ENCODE results near the gene TAF3. TPM values are rescaled to one million over a fixed set of nuclear protein-coding genes. Genes with fewer than 3 reads are reported as not detected.

TAF3 gene
- total RNA-seq, 2 experiments from 2014 or later, result 12.2 to 17.7 TPM

DNA sequence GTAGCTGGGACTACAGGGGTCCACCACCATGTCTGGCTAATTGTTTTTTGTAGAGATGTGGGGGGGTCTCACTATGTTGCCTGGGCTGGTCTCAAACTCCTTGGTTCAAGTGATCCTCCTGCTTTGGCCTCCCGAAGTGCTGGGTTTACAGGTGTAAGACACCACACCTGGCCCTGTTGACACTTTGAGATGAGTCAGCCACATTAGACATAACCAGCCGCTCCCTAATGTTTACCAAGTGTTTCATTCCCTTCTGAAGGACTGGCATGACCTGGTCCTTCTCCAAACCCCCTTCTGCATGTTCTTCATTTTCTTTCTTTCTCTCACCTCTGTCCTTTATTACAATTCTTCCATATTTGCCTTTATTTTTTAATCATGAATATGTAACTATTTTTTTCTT is 67.8 kb downstream of the TAF3 start:
- Mint-ChIP-seq H3K27ac (no peak overlapping the region), H3K4me1 (peaks cover 34% of the 10 kb centered on the region), H3K27me3 (no peaks in the 10 kb centered on the region), H3K4me3 (no peak overlapping the region), H3K9me3 (ENCODE audit: low read depth) (no peaks in the 10 kb centered on the region), H3K36me3 (ENCODE audit: low read depth) (no peaks in the 10 kb centered on the region)
- DNase-seq (no peak), ATAC-seq (no peak)
- intact Hi-C loops (cut with DNase I, micrococcal nuclease), result no loop called here
- ChIA-PET POLR2A (no interaction called here), CTCF (interaction anchor here (0.7 kb wide), 1 partner anchor 475 kb away, joined by 3 read pairs; no protein-coding TSS in a partner anchor)

DNA sequence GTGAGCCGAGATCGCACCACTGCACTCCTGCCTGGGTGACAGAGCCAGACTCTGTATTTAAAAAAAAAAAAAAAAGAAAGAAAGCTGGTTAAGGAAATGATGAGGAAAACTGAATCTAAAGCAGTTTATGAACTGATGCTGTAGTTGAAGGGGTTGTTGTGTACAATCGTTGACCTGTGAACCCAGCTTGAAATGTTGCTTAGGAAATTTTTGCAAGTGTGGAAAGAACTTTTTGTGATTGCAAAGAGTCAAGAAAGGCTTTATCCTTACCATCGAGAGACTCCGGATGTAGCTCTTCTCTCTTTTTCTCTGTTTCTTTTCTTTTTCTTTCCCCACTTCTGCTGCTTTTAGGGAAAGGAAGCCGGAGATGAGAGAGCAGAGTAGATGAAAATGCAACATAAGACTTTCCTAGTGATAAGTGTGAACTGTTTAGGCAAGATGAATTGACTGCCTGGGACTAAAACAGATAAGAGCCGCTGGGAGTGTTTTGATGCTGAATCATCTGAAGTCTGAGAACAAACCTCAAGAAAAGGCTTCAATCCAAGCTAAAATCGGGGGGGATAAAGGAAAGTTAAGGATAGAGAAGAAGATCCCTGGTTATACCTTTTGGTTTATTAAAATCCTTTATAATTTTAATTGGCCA is 69.0 kb downstream of the TAF3 start:
- intact Hi-C loops (cut with DNase I, micrococcal nuclease), result no loop called here
- peaks cover 31% of the 10 kb centered on the region for H3K4me1 Mint-ChIP-seq
- H3K9me3 Mint-ChIP-seq (ENCODE audit: low read depth), result no peaks in the 10 kb centered on the region
- no peak overlapping the region for H3K27ac Mint-ChIP-seq
- ChIA-PET POLR2A (interaction anchor here (0.7 kb wide), 1 partner anchor 1178 kb away, joined by 4 read pairs; no protein-coding TSS in a partner anchor), CTCF (interaction anchor here (0.6 to 0.7 kb wide), 2 partner anchors 58 to 153 kb away, joined by 3 read pairs; no protein-coding TSS in a partner anchor)
- no peak for DNase-seq
- H3K36me3 Mint-ChIP-seq (ENCODE audit: low read depth), result no peaks in the 10 kb centered on the region
- no peaks in the 10 kb centered on the region for H3K27me3 Mint-ChIP-seq
- H3K4me3 Mint-ChIP-seq, result no peak overlapping the region
- ATAC-seq, result no peak

DNA sequence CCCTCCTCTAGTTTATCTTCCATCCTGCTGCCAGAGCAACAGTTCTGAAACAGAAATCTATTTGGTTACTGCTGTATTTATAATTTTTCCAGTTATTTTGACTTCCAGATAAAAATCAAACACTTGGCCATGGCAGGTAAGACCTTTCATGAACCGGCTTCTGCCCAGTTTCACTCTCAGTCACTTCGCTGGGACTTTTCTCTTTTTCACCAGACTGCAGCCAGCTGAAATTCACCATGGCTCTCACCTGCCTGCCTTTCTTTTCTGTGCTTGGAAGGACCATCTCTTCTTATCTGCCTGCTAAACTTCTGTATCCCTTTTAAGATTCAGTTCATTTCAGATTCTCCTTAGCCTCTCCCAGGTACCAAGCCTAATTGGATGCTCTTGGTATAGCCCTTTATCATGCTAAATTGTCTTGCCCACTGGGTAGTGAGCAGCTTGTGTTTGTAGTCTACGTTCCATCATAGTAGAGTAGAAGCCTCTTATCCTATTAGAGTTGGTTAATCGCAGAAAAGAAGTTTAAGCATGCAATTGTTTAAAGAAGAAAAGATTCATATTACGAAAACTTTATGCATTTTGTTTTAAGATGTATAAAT is 71.7 kb downstream of the TAF3 start:
- Mint-ChIP-seq H3K4me1 (peaks cover 26% of the 10 kb centered on the region), H3K27me3 (no peaks in the 10 kb centered on the region), H3K36me3 (ENCODE audit: low read depth) (no peaks in the 10 kb centered on the region), H3K4me3 (no peak overlapping the region), H3K27ac (no peak overlapping the region), H3K9me3 (ENCODE audit: low read depth) (no peaks in the 10 kb centered on the region)
- ATAC-seq, result no peak
- intact Hi-C loops (cut with DNase I, micrococcal nuclease), result no loop called here
- POLR2A ChIA-PET, result no interaction called here
- CTCF ChIA-PET, result no interaction called here
- DNase-seq, result no peak

DNA sequence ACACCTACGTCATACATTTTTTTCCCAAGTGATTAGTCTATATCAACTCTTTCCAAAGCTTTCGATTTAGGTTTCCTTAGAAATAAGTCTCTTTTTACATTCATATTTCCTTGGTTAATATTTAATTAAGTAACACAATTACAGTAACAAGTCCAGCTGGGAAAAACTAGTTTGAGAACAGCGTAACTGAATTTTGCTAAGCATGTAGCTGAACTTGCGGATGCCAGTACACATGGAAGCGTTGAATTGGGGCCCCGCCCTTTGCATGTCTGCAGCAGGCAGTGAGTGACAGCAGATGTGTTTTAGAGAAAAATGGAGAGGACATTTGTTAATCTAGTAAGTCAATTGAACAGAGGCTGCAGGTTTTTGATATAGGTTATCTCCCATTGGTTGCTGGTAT is 72.5 kb downstream of the TAF3 start:
- H3K27ac Mint-ChIP-seq, result no peak overlapping the region
- no peak for DNase-seq
- ChIA-PET POLR2A (no interaction called here), CTCF (interaction anchor here (0.6 kb wide), 1 partner anchor 382 kb away, joined by 3 read pairs; no protein-coding TSS in a partner anchor)
- intact Hi-C loops (cut with DNase I, micrococcal nuclease), result no loop called here
- H3K27me3 Mint-ChIP-seq, result no peaks in the 10 kb centered on the region
- no peaks in the 10 kb centered on the region for H3K36me3 Mint-ChIP-seq (ENCODE audit: low read depth)
- no peaks in the 10 kb centered on the region for H3K9me3 Mint-ChIP-seq (ENCODE audit: low read depth)
- peaks cover 25% of the 10 kb centered on the region for H3K4me1 Mint-ChIP-seq
- ATAC-seq, result no peak
- no peak overlapping the region for H3K4me3 Mint-ChIP-seq

DNA sequence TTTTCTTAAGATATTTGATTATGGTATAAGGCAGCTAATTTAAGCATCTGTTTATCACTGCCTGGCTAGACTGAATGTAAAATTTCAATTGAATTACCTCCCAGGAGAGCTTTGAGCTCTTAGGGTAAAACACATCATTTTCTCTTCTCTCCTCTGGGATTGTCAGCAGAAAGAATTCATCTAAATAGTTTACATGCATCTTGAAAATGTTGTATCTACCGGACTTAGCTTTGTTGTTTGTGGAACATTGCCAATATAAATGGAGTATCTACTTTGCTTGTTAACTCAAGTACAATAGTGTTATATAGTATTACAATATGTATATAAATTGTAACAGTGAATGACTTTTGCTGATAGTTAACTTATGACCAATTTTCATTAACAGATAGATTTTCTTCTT is 73.3 kb downstream of the TAF3 start:
- Mint-ChIP-seq H3K4me1 (peaks cover 25% of the 10 kb centered on the region), H3K27ac (no peak overlapping the region), H3K9me3 (ENCODE audit: low read depth) (no peaks in the 10 kb centered on the region), H3K27me3 (no peaks in the 10 kb centered on the region), H3K36me3 (ENCODE audit: low read depth) (peaks cover 6% of the 10 kb centered on the region), H3K4me3 (no peak overlapping the region)
- DNase-seq (no peak), ATAC-seq (no peak)
- ChIA-PET CTCF (interaction anchor here (0.6 kb wide), 1 partner anchor 43 kb away, joined by 3 read pairs; no protein-coding TSS in a partner anchor), POLR2A (no interaction called here)
- intact Hi-C loops (cut with DNase I, micrococcal nuclease), result no loop called here

DNA sequence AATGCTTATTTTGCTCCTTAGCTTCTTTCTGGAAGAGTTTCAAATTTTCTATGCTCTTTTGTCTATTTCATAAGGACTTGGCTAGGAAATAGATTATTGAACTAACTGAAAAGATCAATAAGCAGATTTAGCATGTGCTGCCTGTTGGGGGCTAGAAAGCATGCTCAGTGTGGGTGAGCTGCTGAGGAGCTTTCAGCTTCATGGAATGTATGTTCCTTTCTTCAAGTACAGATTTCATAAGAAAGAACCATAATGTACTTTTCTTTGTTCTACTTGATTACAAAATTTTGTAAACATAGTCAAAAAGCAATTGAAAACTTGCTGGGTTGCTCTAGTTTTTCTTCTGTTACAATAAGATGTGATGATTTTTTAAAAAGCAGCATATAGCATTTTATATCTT is 73.8 kb downstream of the TAF3 start:
- ChIA-PET CTCF (no interaction called here), POLR2A (no interaction called here)
- H3K9me3 Mint-ChIP-seq (ENCODE audit: low read depth), result no peaks in the 10 kb centered on the region
- H3K36me3 Mint-ChIP-seq (ENCODE audit: low read depth), result peaks cover 11% of the 10 kb centered on the region
- no peaks in the 10 kb centered on the region for H3K27me3 Mint-ChIP-seq
- DNase-seq (no peak), ATAC-seq (no peak)
- no peak overlapping the region for H3K4me3 Mint-ChIP-seq
- H3K27ac Mint-ChIP-seq, result no peak overlapping the region
- intact Hi-C loops (cut with DNase I, micrococcal nuclease), result no loop called here
- H3K4me1 Mint-ChIP-seq, result peaks cover 25% of the 10 kb centered on the region

DNA sequence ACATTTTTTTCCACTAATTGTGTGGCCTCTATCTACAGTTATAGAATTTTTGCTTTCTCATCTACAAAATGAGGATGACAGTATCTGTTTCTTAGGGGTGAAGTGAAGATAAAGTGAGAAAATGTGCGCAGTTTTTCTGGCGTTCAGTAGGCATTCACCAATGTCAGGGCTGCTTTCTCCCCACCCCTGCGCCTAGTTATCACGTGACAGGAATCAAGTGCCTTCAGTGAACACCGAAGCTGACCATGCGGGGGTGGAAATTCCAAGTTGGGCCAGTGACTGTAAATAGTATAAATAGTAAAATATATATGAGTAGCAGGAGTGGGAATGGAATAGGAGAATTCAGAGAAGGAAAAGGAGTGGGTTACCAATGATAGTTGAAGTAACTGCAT is 77.4 kb downstream of the TAF3 start:
- intact Hi-C loops (cut with DNase I, micrococcal nuclease), result no loop called here
- no peak for ATAC-seq
- Mint-ChIP-seq H3K36me3 (ENCODE audit: low read depth) (peaks cover 26% of the 10 kb centered on the region), H3K9me3 (ENCODE audit: low read depth) (no peaks in the 10 kb centered on the region), H3K4me3 (no peak overlapping the region), H3K27me3 (no peaks in the 10 kb centered on the region), H3K27ac (no peak overlapping the region), H3K4me1 (peaks cover 16% of the 10 kb centered on the region)
- POLR2A ChIA-PET, result no interaction called here
- CTCF ChIA-PET, result no interaction called here
- DNase-seq, result no peak

DNA sequence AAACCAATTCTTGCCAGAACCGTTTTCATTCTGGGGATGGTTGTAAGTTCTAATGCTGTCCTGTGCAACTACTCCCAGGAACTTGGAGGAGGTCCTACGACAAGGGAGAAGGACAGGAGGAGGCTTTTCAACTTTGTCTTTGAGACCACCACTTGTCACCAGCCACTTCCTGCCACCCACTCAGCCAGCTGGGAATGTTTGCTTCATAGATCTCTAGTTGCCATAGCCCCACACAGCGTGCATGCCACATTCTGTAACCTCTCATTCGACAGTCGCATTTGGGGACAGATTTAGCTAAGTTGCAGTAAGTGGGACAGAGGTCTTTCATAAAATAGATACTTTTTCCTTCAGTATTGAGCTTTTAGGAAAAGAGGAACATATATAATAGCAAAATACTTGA is 78.0 kb downstream of the TAF3 start:
- ChIA-PET POLR2A (no interaction called here), CTCF (no interaction called here)
- no peak for ATAC-seq
- no peak for DNase-seq
- no peaks in the 10 kb centered on the region for H3K9me3 Mint-ChIP-seq (ENCODE audit: low read depth)
- no peaks in the 10 kb centered on the region for H3K27me3 Mint-ChIP-seq
- peaks cover 26% of the 10 kb centered on the region for H3K36me3 Mint-ChIP-seq (ENCODE audit: low read depth)
- no peak overlapping the region for H3K27ac Mint-ChIP-seq
- peaks cover 14% of the 10 kb centered on the region for H3K4me1 Mint-ChIP-seq
- intact Hi-C loops (cut with DNase I, micrococcal nuclease), result no loop called here
- no peak overlapping the region for H3K4me3 Mint-ChIP-seq

DNA sequence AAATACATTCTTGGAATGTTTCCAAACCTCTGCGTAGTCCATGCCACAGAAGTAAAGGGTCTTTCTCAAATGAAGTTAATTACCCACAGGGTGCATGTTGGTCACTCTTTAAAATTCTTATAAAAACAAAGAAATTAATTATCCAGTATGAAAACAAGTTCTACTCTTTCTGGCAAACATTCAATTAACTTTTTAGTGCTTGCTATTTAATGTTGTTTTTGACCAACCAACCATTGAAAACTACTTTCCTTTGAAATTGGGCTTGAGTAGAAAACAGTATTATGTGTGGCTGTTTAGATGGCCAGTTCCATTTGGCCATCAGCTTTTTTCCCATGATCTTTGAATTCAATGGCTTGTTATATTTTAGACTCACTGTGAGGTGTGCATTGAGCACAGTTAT is 83.0 kb downstream of the TAF3 start:
- Mint-ChIP-seq H3K4me3 (no peak overlapping the region), H3K9me3 (ENCODE audit: low read depth) (no peaks in the 10 kb centered on the region), H3K27me3 (no peaks in the 10 kb centered on the region), H3K27ac (no peak overlapping the region), H3K4me1 (peaks cover 21% of the 10 kb centered on the region), H3K36me3 (ENCODE audit: low read depth) (peaks cover 26% of the 10 kb centered on the region)
- no peak for DNase-seq
- intact Hi-C loops (cut with DNase I, micrococcal nuclease), result no loop called here
- POLR2A ChIA-PET, result no interaction called here
- CTCF ChIA-PET, result no interaction called here
- no peak for ATAC-seq

DNA sequence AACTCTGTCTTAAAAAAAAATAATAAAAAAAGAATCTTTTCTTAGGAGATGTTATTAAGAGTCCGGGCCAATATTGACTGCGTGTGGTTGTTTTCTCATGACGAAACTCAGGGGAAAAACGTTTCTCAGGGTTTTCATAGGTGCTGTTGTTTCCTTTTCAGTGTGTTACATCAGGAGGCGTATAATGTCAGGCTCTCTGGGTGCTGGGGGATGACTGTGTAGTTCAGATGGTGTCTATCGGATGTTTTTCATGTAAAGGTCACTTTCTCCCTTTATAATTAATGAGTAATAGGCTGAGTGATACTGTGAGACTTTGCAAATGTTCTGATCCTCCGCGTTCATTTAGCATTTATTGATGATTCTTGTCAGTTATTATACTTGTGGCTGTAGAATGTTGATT is 84.1 kb downstream of the TAF3 start:
- H3K4me1 Mint-ChIP-seq, result peaks cover 24% of the 10 kb centered on the region
- no peak overlapping the region for H3K4me3 Mint-ChIP-seq
- ATAC-seq (no peak), DNase-seq (no peak)
- peaks cover 15% of the 10 kb centered on the region for H3K36me3 Mint-ChIP-seq (ENCODE audit: low read depth)
- no peak overlapping the region for H3K27ac Mint-ChIP-seq
- H3K9me3 Mint-ChIP-seq (ENCODE audit: low read depth), result no peaks in the 10 kb centered on the region
- intact Hi-C loops (cut with DNase I, micrococcal nuclease), result no loop called here
- no peaks in the 10 kb centered on the region for H3K27me3 Mint-ChIP-seq
- ChIA-PET CTCF (no interaction called here), POLR2A (no interaction called here)

DNA sequence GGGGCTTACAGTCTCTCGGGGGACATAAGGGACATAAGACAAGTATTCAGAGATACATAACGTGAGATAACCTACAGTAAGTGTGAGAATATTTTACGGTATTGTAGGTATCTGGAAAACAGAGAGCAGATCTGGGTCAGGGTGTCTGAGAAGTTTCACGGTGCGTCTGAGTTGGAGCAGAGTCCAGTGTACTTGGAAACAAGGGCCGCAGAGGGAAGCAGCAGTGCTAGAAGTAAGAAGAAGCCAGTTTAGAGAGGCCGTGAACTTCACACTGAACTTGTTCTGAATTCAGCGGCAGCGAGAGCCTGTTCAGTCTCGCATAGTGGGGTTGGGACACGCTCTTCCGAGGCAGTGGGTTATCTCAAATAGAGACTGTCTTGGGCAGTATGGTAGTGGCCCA is 85.5 kb downstream of the TAF3 start:
- ChIA-PET CTCF (no interaction called here), POLR2A (no interaction called here)
- ATAC-seq (no peak), DNase-seq (no peak)
- Mint-ChIP-seq H3K36me3 (ENCODE audit: low read depth) (peaks cover 7% of the 10 kb centered on the region), H3K27me3 (no peaks in the 10 kb centered on the region), H3K4me1 (peaks cover 30% of the 10 kb centered on the region), H3K27ac (no peak overlapping the region), H3K9me3 (ENCODE audit: low read depth) (no peaks in the 10 kb centered on the region), H3K4me3 (no peak overlapping the region)
- intact Hi-C loops (cut with DNase I, micrococcal nuclease), result no loop called here

DNA sequence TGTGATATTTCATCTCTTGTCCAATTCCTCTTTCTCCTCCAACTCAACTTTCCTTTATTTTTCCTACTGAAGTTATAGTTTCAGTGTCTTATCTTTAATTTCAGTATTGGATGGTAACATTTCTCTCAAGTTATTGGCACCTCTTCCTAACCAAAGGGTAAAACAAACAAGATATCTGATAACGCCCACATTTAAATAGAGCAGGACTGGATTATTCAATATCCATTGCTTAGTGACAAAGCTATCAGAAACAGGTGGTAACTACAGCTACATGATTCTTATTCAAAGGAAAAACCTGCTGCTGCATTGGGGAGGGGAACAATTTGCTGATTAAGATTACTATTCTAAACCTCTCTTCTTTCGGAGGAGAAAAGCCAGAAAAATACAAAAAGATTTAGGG is 87.8 kb downstream of the TAF3 start:
- H3K4me1 Mint-ChIP-seq, result peaks cover 25% of the 10 kb centered on the region
- ChIA-PET CTCF (interaction anchor here (1.3 kb wide), 1 partner anchor 15 kb away, joined by 3 read pairs; no protein-coding TSS in a partner anchor), POLR2A (no interaction called here)
- no peak overlapping the region for H3K27ac Mint-ChIP-seq
- H3K27me3 Mint-ChIP-seq, result no peaks in the 10 kb centered on the region
- no peaks in the 10 kb centered on the region for H3K9me3 Mint-ChIP-seq (ENCODE audit: low read depth)
- peaks cover 3% of the 10 kb centered on the region for H3K36me3 Mint-ChIP-seq (ENCODE audit: low read depth)
- H3K4me3 Mint-ChIP-seq, result no peak overlapping the region
- intact Hi-C loops (cut with DNase I, micrococcal nuclease), result no loop called here
- no peak for ATAC-seq
- DNase-seq, result no peak
